GM08714 (cell line): ENCODE measurements around the gene UBE2C.

Experiments
- H3K4me3 ChIP-seq: fragments of 200-500 bp; sonication (Bioruptor generic); 2 replicates; pipeline ENCODE4 v1.5.1; 2014; ENCODE audit warnings: mild to moderate bottlenecking, low read length, inconsistent platforms
- ZNF274 ChIP-seq: IDR thresholded peaks from 2 replicates; pipeline ENCODE4 v1.6.1; 2012; ENCODE audit warnings: mild to moderate bottlenecking, low read depth, low read length

UBE2C gene

DNA sequence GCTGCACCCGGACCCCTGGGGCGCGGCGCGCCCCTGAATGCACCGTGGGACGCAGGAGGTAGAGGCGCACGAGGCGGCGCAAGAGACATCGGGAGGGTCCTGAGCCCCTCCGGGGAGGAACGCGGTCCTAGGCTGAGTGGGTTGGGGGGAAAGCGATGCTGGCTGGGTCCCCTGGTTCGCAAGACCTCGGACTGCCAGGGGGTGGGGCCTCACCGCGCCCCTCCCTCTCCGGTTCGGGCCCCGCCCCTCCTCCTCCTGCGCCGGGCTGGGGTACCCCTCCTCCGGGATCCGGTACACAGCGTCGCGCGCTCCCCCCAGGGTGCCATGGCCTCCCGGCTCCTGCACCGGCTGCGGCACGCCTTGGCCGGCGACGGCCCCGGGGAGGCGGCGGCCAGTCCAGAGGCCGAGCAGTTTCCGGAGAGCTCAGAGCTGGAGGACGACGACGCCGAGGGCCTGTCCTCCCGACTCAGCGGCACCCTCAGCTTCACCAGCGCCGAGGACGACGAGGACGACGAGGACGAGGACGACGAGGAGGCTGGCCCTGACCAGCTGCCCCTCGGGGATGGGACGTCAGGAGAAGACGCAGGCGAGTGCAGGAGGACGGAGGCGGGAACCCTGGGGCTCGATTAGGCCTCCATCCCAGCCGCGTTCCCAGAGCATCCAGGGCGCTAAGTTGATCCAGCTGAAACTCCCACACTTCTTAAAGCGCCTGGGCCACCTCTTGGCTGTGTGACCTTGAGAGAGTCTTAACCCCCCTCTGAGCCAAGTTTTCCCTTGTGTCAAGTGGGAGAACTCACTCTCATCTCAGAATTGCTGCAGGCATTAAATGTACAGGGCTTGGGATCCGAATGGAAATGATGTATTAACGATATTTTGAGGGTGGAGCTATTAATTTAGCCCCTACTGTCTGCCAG is 21.7 kb downstream of the UBE2C start:
- no peak for TF ChIP-seq ZNF274
- H3K4me3 ChIP-seq = peak overlapping the region; percentile 65; the same call in 1 of the 2 replicates

GRCh38 chr20:45834797-45835161 is 22.3 kb downstream of the UBE2C start:
- no peak overlapping the region for H3K4me3 ChIP-seq
- no peak for TF ChIP-seq ZNF274

DNA sequence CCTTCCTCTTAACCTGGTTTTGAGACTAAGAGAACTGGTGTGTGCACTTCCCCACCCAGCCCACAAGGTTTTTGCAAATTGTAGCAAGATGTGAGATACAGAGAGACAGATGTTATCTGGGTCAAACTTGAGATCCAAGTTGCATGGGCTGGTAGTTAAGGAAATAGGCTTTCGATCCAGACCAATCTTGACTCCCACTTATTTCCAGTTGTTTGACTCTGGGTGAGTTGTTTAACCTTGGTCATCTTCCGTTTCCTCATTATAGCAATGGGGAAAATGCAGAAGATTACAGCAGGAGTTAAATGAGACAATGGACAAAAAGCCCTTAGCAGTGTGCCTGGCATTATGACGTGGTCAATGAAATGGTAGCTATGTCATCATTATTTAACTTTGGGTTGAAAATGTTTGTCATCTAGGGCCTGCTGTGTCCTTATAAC is 22.9 kb downstream of the UBE2C start:
- no peak overlapping the region for H3K4me3 ChIP-seq
- no peak for TF ChIP-seq ZNF274

DNA sequence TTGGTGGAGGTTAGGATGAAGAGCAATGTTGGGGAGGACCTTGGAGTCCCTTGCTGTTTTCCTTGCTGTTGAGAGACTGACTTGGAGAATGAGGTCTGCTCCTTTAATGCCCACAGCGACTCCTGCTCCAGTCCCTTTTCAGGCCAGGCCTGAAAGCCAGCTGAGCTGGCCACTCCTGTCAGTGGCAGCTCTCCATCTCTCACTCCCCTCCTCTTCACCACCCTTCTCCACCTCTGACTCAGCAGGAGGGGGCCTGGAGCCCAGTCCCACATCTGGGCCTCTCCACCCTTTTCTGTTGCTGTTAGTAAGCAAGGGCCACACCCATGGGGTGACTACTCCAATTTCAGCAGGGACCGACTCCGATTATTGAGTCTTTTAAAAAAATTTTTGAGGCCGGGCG is 23.4 kb downstream of the UBE2C start:
- TF ChIP-seq ZNF274 = no peak
- H3K4me3 ChIP-seq = no peak overlapping the region

GRCh38 chr20:45836841-45837240 is 24.4 kb downstream of the UBE2C start:
- no peak for TF ChIP-seq ZNF274
- no peak overlapping the region for H3K4me3 ChIP-seq

DNA sequence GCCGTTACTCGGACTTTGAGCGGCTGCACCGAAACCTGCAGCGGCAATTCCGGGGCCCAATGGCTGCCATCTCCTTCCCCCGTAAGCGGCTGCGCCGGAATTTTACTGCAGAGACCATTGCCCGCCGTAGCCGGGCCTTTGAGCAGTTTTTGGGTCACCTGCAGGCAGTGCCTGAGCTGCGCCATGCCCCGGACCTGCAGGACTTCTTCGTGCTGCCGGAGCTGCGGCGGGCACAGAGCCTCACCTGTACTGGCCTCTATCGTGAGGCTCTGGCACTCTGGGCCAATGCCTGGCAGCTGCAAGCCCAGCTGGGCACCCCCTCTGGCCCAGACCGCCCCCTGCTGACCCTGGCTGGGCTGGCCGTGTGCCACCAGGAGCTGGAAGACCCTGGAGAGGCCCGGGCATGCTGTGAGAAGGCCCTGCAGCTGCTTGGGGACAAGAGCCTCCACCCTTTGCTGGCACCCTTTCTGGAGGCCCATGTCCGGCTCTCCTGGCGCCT is 28.3 kb downstream of the UBE2C start:
- no peak overlapping the region for H3K4me3 ChIP-seq
- TF ChIP-seq ZNF274 = no peak

GRCh38 chr20:45841407-45842129 is 29.1 kb downstream of the UBE2C start:
- no peak for TF ChIP-seq ZNF274

GRCh38 chr20:45842169-45842812 is 29.8 kb downstream of the UBE2C start:
- H3K4me3 ChIP-seq = no peak overlapping the region
- TF ChIP-seq ZNF274 = no peak

More at GRCh38 chr20:45841407-45842129, 29.1 kb downstream of the UBE2C start:
- no peak overlapping the region for H3K4me3 ChIP-seq

DNA sequence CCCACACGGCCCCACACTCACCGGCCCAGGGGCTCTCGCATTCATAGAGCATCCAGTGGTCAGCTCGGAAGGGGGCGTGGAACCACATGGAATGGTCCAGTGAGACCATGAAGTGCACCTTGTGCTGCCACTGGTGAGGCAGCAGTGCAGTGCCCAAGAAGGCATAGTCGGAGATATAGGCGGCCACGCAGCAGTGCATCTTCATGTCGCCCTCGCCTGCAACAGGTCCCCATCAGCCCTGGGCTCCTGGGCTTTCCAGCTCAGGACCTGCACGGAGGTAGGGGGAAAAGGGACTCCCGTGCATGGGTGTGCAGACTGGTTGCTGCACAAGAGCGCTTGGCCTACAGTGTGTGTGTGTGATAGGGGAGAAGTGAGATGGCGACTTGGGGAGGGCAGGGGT is 31.1 kb downstream of the UBE2C start:
- H3K4me3 ChIP-seq = no peak overlapping the region
- TF ChIP-seq ZNF274 = no peak

DNA sequence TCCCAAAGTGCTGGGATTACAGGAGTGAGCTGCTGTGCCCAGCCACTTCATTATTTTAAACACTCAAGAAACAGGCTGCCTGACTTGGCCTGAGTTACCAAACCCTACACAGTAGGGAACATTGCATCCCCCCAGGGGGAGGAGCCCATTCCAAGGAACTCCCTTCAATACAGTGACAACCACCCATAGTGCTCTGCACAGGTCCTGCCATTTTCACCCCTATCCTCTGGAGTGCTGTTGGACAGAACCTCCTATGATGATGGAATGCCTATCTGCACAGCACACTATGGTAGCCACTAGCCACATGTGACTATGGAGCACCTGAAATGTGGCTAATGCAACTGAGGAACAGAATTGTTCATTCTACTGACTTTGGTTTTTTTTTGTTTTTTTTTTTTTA is 33.0 kb downstream of the UBE2C start:
- TF ChIP-seq ZNF274 = no peak

DNA sequence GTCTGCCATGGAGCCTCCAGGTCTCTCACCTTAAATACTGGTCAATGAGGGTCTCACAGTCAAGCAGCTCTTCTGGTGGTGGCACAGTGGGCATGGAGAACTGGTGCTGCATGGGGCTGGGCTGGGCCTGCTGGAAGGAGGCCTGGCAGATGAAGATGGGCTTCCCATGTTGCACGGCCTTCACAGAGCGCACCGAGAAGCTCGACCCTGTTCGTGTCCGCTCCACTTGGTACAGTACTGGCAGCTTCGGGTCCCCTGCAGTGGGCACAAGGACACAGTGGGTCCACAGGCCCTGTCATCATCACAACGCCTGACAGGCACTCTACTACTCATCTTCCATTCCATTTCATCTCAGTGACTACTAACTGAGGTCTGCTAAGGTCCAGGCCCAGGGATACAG is 36.0 kb downstream of the UBE2C start:
- H3K4me3 ChIP-seq = no peak overlapping the region
- no peak for TF ChIP-seq ZNF274

More for the DNA sequence above, 33.0 kb downstream of the UBE2C start:
- H3K4me3 ChIP-seq = no peak overlapping the region

DNA sequence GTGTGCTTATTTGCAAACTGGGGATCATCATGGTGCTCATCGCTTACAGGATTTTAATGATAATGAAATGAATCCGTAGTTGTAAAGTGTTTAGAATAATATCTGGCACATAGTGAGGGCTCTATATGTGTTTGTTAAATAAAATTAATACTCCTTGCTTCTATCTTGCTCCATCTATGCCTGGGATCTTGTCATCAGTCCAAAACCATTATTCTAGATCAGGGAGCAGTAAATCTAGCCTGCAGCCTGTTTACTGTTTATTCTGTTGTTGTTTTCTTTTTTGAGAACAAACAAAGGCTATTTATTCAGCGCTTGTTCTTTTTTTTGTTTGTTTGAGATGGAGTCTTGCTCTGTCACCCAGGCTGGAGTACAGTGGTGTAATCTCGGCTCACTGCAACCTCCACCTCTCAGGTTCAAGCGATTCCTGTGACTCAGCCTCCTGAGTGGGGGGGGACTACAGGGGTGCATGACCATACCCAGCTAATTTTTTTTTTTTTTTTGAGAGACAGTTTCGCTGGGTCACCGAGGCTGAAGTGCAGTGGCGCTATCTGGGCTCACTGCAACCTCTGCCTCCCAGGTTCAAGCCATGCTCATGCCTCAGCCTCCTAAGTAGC is 36.6 kb downstream of the UBE2C start:
- no peak for TF ChIP-seq ZNF274
- no peak overlapping the region for H3K4me3 ChIP-seq

DNA sequence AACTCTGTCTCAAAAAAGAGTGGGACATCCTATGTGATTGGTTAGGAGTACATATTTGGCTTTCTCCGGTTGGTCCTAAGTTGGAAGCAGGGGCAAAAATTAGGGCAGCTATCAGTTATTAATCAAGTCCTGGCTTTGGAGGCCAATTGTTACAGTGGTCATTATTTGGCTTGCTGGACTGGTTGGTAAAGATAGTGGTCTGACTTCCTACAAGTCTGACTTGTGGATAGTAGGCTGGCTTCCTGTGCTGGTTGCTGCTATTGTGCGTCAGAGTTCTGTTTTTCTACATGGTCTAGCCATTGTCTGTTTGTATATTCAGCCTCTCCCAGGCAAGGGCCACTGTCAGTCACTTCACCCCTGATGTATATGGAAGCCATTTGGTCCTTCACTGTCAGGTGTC is 37.8 kb downstream of the UBE2C start:
- no peak for TF ChIP-seq ZNF274

DNA sequence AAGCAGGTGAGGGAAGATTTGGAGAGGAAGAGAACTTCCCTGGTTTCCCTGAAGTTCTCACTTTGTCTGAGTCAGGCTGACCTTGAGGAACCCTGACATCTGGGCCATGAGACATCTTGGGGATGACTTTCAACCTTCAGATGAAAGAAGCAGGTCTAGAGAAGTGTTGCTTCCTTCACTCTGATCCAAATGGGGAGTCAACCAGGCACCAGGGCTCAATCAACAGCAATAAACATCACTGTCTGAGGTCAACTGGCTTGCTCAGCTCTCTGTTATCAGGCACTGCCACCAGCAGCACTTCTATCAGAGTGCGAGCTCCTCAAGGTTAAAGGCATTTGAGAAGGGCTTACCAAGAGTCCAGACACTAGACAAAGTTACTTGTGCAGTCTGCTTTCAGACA is 38.5 kb downstream of the UBE2C start:
- no peak overlapping the region for H3K4me3 ChIP-seq
- TF ChIP-seq ZNF274 = no peak

More for the DNA sequence above, 37.8 kb downstream of the UBE2C start:
- H3K4me3 ChIP-seq = no peak overlapping the region
